A172 (cell line): ENCODE measurements around the gene NMBR. TPM values are rescaled to one million over a fixed set of nuclear protein-coding genes. Genes with fewer than 3 reads are reported as not detected.
"Not testable (repeated sequence)": the region's sequence is repeated elsewhere in the genome, so short reads cannot be mapped to it uniquely, and the experiment has no call there.

Experiments used
- DNase-seq: peaks from one replicate; pipeline ENCODE4 v3.0.0-alpha.2; 2015; ENCODE audit warnings: low spot score
- total RNA-seq: library from RNA; depleted of rRNA; stranded (reverse); fragments of >200 nt; shearing (Covaris generic); gene quantifications from 2 replicates; pipeline ENCODE4 v1.2.3, GENCODE V29; 2014

The NMBR gene
- total RNA-seq, 1 experiment from 2014 or later = not detected

DNA sequence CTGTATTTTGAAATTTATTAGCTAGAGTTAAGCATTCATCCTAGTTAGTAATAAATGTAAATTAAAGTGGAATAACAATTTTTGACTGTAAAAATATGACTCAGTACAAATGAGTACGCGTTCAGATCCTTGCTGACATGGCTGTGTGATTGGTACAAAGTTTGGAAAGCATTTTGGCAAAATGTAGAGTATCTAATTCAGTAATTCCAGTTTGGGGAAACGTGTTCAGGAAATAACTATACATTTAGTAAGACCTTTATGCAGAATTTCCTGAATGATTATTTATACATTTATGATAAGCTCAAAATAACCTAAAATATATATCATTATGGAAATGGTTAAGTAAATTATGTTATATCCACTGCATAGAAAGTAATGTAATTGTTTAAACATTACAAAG is 8.2 kb upstream of the NMBR start:
- no peak for DNase-seq

GRCh38 chr6:142154336-142154735 is 7.4 kb upstream of the NMBR start:
- DNase-seq = no peak

- DNase-seq = no peak
Measured at GRCh38 chr6:142153196-142153595, 6.3 kb upstream of the NMBR start.

DNA sequence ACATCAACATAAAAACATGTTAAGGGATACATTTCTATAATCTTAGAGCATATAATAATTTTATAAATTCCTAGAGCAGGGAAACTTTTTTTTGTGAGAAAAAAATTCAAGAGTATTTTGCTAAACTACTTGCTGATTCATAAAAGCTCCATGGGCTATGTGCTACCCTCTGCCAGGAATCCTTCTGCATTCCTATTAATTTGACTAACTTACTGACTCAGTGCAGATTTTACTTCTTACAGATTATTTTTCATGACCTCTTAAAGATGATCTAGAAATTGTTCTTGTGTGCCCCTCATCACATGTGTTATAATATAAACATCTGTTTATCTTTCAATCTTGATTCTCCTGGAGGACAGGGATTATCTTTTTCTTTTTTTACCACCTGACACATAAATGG is 5.8 kb upstream of the NMBR start:
- DNase-seq = no peak

GRCh38 chr6:142141531-142141930 is 5.4 kb downstream of the NMBR start:
- DNase-seq = not testable (repeated sequence)

GRCh38 chr6:142138876-142139275 is 8.0 kb downstream of the NMBR start:
- no peak for DNase-seq

DNA sequence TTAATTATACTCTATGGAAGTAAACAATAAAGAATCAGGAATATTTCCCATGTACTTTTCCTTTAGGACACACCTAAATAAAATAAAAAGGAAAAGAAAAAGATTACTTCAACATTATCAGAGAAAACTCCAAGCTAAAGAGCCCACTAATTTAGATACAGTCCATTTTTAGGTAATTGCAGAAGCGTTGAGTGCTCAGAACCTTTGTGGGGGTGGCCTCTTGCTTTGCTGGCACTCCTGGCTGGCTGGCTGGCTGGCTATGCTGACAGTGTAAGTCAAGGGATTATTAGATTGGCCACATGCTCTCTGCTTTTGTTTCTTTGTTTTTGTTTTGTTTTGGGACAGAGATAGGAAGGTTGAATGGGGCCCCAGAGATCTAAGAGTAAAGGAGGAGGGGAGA is 14.3 kb downstream of the NMBR start, which contains the start of gene GJE1:
Gene GJE1, plus strand, starts transcription at position 301 of the 400 bp plus-strand sequence. CDS start 234 bp downstream, outside the sequence.
- DNase-seq = no peak

- DNase-seq = no peak
Measured at GRCh38 chr6:142130814-142131213, 16.1 kb downstream of the NMBR start.

DNA sequence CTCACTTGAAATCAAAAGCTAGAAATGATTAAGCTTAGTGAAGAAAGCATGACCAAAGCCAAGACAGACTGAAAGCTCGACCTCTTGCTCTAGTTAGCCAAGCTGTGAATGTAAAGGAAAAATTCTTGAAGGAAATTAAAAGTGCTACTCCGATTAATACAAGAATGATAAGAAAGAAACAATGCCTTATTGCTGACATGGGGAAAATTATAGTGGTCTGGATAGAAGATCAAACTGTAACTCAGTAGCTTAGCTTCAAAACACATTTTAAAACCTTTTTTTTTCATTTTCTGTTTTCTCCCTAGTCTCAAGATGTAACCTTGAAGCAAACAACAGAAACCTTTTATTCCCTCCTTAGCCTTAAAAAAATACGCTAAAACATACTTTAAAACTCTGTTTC is 25.6 kb downstream of the NMBR start:
- no peak for DNase-seq

GRCh38 chr6:142118925-142119324 is 28.0 kb downstream of the NMBR start:
- DNase-seq = no peak

- no peak for DNase-seq
Measured at GRCh38 chr6:142118328-142118727, 28.6 kb downstream of the NMBR start.

GRCh38 chr6:142117366-142117765 is 29.6 kb downstream of the NMBR start:
- no peak for DNase-seq

GRCh38 chr6:142112451-142113061 is 34.4 kb downstream of the NMBR start:
- DNase-seq = peak; percentile 61

DNA sequence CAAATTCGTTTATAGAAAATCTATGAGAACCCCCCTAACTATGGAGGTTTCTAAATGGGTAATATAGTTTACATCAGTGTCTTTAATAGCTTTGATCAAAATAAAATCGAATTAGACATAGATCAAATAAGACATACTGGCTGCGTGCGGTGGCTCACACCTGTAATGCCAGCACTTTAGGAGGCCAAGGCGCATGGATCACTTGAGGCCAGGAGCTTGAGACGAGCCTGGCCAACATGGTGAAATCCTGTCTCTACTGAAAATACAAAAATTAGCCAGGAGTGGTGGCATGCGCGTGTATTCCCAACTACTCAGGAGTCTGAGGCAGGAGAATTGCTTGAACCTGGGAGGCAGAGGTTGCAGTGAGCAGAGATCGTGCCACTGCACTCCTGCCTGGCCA is 36.1 kb downstream of the NMBR start:
- not testable (repeated sequence) for DNase-seq

- DNase-seq = not testable (repeated sequence)
Measured at GRCh38 chr6:142104820-142105219, 42.1 kb downstream of the NMBR start.

- peak; percentile 2 for DNase-seq
Measured at GRCh38 chr6:142088858-142089216, 58.1 kb downstream of the NMBR start.

GRCh38 chr6:142087950-142088857 is 58.7 kb downstream of the NMBR start:
- no peak for DNase-seq

DNA sequence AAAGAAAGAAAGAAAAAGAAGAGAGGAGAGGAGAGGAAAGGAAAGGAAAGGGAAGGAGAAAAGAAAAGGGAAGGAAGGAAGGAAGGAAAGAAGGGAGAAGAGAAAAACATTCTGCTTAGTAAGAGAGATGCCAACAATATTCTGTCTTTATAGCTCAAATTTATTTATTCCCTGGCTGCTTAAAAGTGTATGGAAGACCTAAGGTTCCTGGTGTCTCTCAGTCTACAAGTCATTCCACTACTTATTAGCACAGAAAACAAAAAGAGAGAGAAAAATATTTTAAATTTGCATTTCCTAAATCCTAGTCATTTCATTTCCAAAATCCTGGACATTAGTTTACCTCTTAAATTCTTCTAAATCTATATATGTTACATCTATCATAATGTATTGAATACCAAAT is 67.8 kb downstream of the NMBR start:
- DNase-seq = no peak

GRCh38 chr6:142075516-142076101 is 71.3 kb downstream of the NMBR start:
- DNase-seq = no peak

- DNase-seq = no peak
Measured at GRCh38 chr6:142074516-142074915, 72.4 kb downstream of the NMBR start.

GRCh38 chr6:142071981-142072380 is 74.9 kb downstream of the NMBR start:
- DNase-seq = no peak

DNA sequence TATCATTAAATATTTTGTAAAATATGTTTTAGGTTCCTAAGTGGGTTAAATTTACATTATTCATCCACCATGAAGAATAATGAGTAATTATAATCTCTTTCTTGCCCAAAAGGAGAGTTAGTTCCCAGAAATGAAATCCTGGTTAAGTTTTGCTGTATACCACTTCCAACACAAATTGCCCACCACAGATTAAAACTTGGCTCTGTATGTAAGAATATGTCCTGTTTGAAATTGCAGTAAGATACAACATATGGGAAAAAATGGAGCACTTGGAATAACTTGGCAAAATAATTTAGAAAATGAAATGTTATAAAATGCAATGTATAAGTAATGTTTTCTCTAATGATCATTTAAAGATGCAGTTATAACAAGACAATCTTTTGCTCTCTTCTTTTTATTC is 78.5 kb downstream of the NMBR start:
- DNase-seq = no peak

DNA sequence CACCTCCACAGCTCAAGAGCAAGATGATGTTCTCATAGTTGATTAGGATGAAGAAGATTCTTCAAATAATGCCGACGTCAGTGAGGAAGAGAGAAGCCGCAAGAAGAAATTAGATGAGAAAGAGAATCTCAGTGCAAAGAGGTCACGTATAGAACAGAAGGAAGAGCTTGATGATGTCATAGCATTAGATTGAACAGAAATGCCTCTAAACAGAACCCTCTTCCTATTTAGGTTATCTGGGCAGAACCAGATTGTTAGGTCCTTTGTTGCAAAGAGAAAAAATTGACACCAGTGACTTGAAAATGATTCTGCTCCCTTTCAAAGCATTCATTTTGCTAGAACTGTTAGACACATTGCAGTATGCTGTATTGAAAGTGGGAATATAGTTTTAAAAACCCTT is 84.1 kb downstream of the NMBR start:
- not testable (repeated sequence) for DNase-seq
